Vagina (tissue), 2 donors: Measurements from ENCODE around the gene CABLES2. TPM values are rescaled to one million over a fixed set of nuclear protein-coding genes. Genes with fewer than 3 reads are reported as not detected.
A peak's percentile ranks its signal among the peaks of the same experiment; 100 is the strongest.

Source experiments
- DNase-seq, 2 donors: peaks; one replicate each; pipeline ENCODE4 v3.0.0-alpha.2; 2017; ENCODE audit errors: extremely low spot score in 2 of 2
- H3K27ac ChIP-seq: fragments of 200-600 bp; sonication (generic); one replicate; pipeline ENCODE4 v1.5.1; 2019
- H3K27me3 ChIP-seq: fragments of 200-600 bp; sonication (generic); one replicate; pipeline ENCODE4 v1.5.1; 2019
- H3K36me3 ChIP-seq, 2 donors: fragments of 200-600 bp; sonication (generic); one replicate each; pipeline ENCODE4 v1.5.1; 2017 to 2019
- H3K4me1 ChIP-seq: fragments of 200-600 bp; sonication (generic); one replicate; pipeline ENCODE4 v1.5.1; 2019
- H3K4me3 ChIP-seq, 2 donors: fragments of 200-600 bp; sonication (generic); 1 replicate in 1 of 2; 2 replicates in 1 of 2; pipeline ENCODE4 v1.5.1; 2016 to 2019
- H3K9me3 ChIP-seq: fragments of 200-600 bp; sonication (generic); one replicate; pipeline ENCODE4 v1.5.1; 2019
- CTCF ChIP-seq, 3 experiments: fragments of 450-650 bp in 2 of 3; fragments of 200-600 bp in 1 of 3; sonication (generic) in 1 of 3; IDR thresholded peaks; one replicate each; pipeline ENCODE4 v1.5.1; 2017 to 2019; ENCODE audit warnings: antibody characterized with exemption in 3 of 3, mild to moderate bottlenecking in 2 of 3, moderate library complexity in 2 of 3
- POLR2A ChIP-seq, 2 donors: fragments of 450-650 bp; IDR thresholded peaks; one replicate each; pipeline ENCODE4 v1.6.1; 2017; ENCODE audit warnings: antibody characterized with exemption in 2 of 2, mild to moderate bottlenecking in 2 of 2, moderate library complexity in 2 of 2
- POLR2AphosphoS5 ChIP-seq, 2 donors: sonication (generic); formaldehyde crosslinking; IDR thresholded peaks; one replicate each; pipeline ENCODE4 v1.9.0; 2017; ENCODE audit warnings: antibody characterized with exemption in 2 of 2, mild to moderate bottlenecking in 2 of 2, low read depth in 1 of 2; ENCODE audit not compliant: insufficient read depth in 1 of 2
- intact Hi-C: fragments of 100-400 bp; cut with DNase I; formaldehyde crosslinking; loops from one replicate; pipeline ENCODE4 v1.15.1; 2023
- total RNA-seq: library from RNA; depleted of rRNA; stranded (reverse); fragments of >200 nt; gene quantifications from one replicate; pipeline ENCODE4 v1.2.3, GENCODE V29; 2016

CABLES2 gene
- total RNA-seq, 1 donor from 2014 or later, result 1.5 TPM

- Histone ChIP-seq H3K4me3 (no peak overlapping the region), H3K4me1 (peaks cover 43% of the 10 kb centered on the region), H3K27me3 (no peaks in the 10 kb centered on the region), H3K27ac (peak overlapping the region; percentile 23), H3K9me3 (no peaks in the 10 kb centered on the region), H3K36me3 (no peaks in the 10 kb centered on the region)
- DNase-seq, result peak in 1 of 2 donors; percentile 93
- no peak for TF ChIP-seq POLR2A (IDR thresholded peaks at IDR 0.05)
- TF ChIP-seq CTCF (IDR thresholded peaks at IDR 0.05), result no peak
- peak in 1 of 2 donors; percentile 27 for TF ChIP-seq POLR2AphosphoS5 (IDR thresholded peaks at IDR 0.05; ENCODE audit: insufficient read depth in 1 of 2, low read depth in 1 of 2)
- intact Hi-C loops, result no loop called here
Observed at GRCh38 chr20:62350098-62350628, 56.9 kb downstream of the CABLES2 start.

GRCh38 chr20:62349556-62350097 lies 57.5 kb downstream of the CABLES2 start:
- Histone ChIP-seq H3K4me1 (peaks cover 38% of the 10 kb centered on the region), H3K36me3 (no peaks in the 10 kb centered on the region), H3K27me3 (no peaks in the 10 kb centered on the region), H3K4me3 (no peak overlapping the region), H3K27ac (no peak overlapping the region), H3K9me3 (no peaks in the 10 kb centered on the region)
- TF ChIP-seq POLR2AphosphoS5 (IDR thresholded peaks at IDR 0.05; ENCODE audit: insufficient read depth in 1 of 2, low read depth in 1 of 2), result no peak
- no peak for TF ChIP-seq POLR2A (IDR thresholded peaks at IDR 0.05)
- TF ChIP-seq CTCF (IDR thresholded peaks at IDR 0.05), result no peak
- intact Hi-C loops, result no loop called here
- DNase-seq, result no peak

GRCh38 chr20:62348604-62349003 lies 58.5 kb downstream of the CABLES2 start:
- Histone ChIP-seq H3K9me3 (no peaks in the 10 kb centered on the region), H3K36me3 (no peaks in the 10 kb centered on the region), H3K27me3 (no peaks in the 10 kb centered on the region), H3K27ac (no peak overlapping the region), H3K4me3 (no peak overlapping the region), H3K4me1 (peaks cover 28% of the 10 kb centered on the region)
- no peak for TF ChIP-seq POLR2A (IDR thresholded peaks at IDR 0.05)
- TF ChIP-seq POLR2AphosphoS5 (IDR thresholded peaks at IDR 0.05; ENCODE audit: insufficient read depth in 1 of 2, low read depth in 1 of 2), result no peak
- TF ChIP-seq CTCF (IDR thresholded peaks at IDR 0.05), result no peak
- intact Hi-C loops, result no loop called here
- no peak for DNase-seq

- intact Hi-C loops, result no loop called here
- Histone ChIP-seq H3K9me3 (no peaks in the 10 kb centered on the region), H3K27ac (no peak overlapping the region), H3K27me3 (no peaks in the 10 kb centered on the region), H3K4me3 (no peak overlapping the region), H3K36me3 (no peaks in the 10 kb centered on the region), H3K4me1 (peaks cover 16% of the 10 kb centered on the region)
- no peak for DNase-seq
- TF ChIP-seq POLR2AphosphoS5 (IDR thresholded peaks at IDR 0.05; ENCODE audit: insufficient read depth in 1 of 2, low read depth in 1 of 2) (no peak), CTCF (IDR thresholded peaks at IDR 0.05) (no peak), POLR2A (IDR thresholded peaks at IDR 0.05) (no peak)
Observed at GRCh38 chr20:62347445-62347844, 59.6 kb downstream of the CABLES2 start.

- Histone ChIP-seq H3K9me3 (no peaks in the 10 kb centered on the region), H3K36me3 (no peaks in the 10 kb centered on the region)
Observed at GRCh38 chr20:62347151-62347404, 60.0 kb downstream of the CABLES2 start.

More at GRCh38 chr20:62347151-62347404, 60.0 kb downstream of the CABLES2 start:
- no peak for DNase-seq
- intact Hi-C loops, result no loop called here
- TF ChIP-seq POLR2AphosphoS5 (IDR thresholded peaks at IDR 0.05; ENCODE audit: insufficient read depth in 1 of 2, low read depth in 1 of 2), result no peak
- no peak for TF ChIP-seq CTCF (IDR thresholded peaks at IDR 0.05)
- TF ChIP-seq POLR2A (IDR thresholded peaks at IDR 0.05), result no peak
- no peak overlapping the region for H3K27ac ChIP-seq
- peaks cover 12% of the 10 kb centered on the region for H3K4me1 ChIP-seq
- H3K27me3 ChIP-seq, result no peaks in the 10 kb centered on the region
- H3K4me3 ChIP-seq, result no peak overlapping the region
